ENCODE results near the gene DMPK.
A peak's percentile ranks its signal among the peaks of the same experiment; 100 is the strongest.

The DMPK gene

DNA sequence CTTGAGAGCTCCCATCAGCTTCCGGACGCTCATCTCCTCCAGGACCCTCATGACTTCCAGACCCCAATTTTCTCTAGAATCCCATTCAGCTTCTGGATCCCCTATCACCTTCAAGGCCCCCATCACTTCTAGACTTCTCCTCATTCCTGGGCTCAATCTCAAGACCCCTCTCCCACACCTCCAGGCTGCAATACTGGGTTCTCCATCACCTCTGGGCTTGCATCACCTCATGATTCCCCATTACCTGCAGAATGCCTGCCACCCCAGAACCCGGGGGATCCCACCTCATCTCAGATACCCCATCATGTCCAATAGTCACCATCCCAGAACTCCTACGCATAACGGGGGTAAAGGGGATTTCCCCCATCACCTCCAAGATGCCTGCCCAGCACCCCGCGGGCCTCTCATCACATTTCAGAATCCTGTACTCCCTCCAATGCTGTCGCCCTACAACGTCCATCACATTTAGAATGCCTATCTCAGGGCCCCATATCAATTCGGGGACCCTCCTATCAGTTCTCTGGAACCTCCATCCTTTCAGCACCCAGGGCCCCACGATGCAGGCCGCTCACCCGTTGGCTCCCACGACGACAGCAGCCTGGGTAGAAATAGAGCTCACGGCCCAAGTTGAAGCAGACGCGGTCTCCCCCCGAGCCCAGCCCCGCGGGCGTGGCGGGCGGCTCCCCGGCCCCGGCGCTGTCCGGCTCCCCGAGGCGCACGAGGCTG lies 9.6 kb upstream of the DMPK start:
- H3K27me3 ChIP-seq (ENCODE audit: control insufficient read depth in 1 of 2, insufficient read depth in 1 of 2, low read length in 2 of 2) = no peaks in the 10 kb centered on the region
- H3K4me1 ChIP-seq (ENCODE audit: control insufficient read depth, insufficient read depth, low read depth, low read length) = peaks cover 13% of the 10 kb centered on the region
- no peaks in the 10 kb centered on the region for H3K9me3 ChIP-seq (ENCODE audit: control insufficient read depth, low read length)
- peak overlapping the region; percentile 98 for H4K8ac ChIP-seq (ENCODE audit: low read length)
- WGBS = 9% methylated on average over 31 of the region's 31 CpGs
- peak overlapping the region in 1 of 2 experiments; percentile 79 for H3K14ac ChIP-seq (ENCODE audit: low read length in 2 of 2)
- H2BK15ac ChIP-seq (ENCODE audit: low read depth, poor library complexity, severe bottlenecking) = peak overlapping the region; percentile 83
- H3K18ac ChIP-seq (ENCODE audit: low read depth in 1 of 2, low read length in 2 of 2) = peak overlapping the region; percentile 98 to 99
- peak overlapping the region; percentile 97 for H3K9ac ChIP-seq (ENCODE audit: low read length)
- H3K23ac ChIP-seq (ENCODE audit: low read length in 2 of 2) = peak overlapping the region in 1 of 2 experiments; percentile 96
- peak overlapping the region; percentile 34 to 92 for H3K4ac ChIP-seq (ENCODE audit: low read depth in 1 of 2, low read length in 2 of 2)
- H2BK12ac ChIP-seq (ENCODE audit: low read length in 2 of 2) = no peak overlapping the region
- peak overlapping the region; percentile 96 to 98 for H3K4me3 ChIP-seq (ENCODE audit: insufficient read depth in 1 of 2, low read depth in 1 of 2, low read length in 2 of 2)
- peak overlapping the region; percentile 44 for H2AFZ ChIP-seq (ENCODE audit: low read depth, low read length)
- H2BK120ac ChIP-seq (ENCODE audit: low read depth, low read length) = peak overlapping the region; percentile 97
- peak overlapping the region; percentile 51 for H3K4me2 ChIP-seq (ENCODE audit: low read length, poor library complexity, severe bottlenecking)
- peak overlapping the region; percentile 97 for H4K91ac ChIP-seq (ENCODE audit: low read length)
- peaks cover 12% of the 10 kb centered on the region for H3K79me1 ChIP-seq (replicated peaks; ENCODE audit: low read length, poor library complexity, severe bottlenecking)
- H3K27ac ChIP-seq (ENCODE audit: low read length, poor library complexity, severe bottlenecking) = no peak overlapping the region
- peaks cover 31 to 35% of the 10 kb centered on the region in 2 experiments for H3K36me3 ChIP-seq (ENCODE audit: control insufficient read depth in 1 of 2, insufficient read depth in 2 of 2, low read depth in 1 of 2, low read length in 2 of 2)
- no peak overlapping the region for H2AK5ac ChIP-seq (ENCODE audit: low read length, severe bottlenecking)
- H2BK5ac ChIP-seq (ENCODE audit: low read depth, low read length, poor library complexity, severe bottlenecking) = peak overlapping the region; percentile 89
- no peak for DNase-seq

DNA sequence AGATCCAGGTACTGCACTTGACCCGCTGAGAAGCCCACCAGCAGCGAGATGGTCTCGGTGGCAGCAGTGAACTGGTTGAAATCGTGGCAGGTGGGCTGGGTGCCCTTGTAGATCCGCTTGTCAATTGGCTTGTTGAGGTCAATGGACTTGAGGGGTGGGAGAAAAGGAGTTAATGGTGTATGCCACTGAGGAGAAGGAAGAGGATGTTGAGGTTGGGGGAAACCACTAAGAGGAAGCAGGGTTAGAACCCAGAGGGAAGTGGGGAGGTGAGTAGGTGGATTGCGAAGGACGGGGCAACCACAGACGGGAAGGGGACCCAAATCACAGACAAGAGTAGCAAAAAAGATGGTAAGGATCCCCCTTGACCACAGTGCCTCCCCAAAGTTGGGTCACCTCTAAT lies 8.7 kb upstream of the DMPK start:
- H3K79me1 ChIP-seq (replicated peaks; ENCODE audit: low read length, poor library complexity, severe bottlenecking) = peaks cover 20% of the 10 kb centered on the region
- peaks cover 13% of the 10 kb centered on the region for H3K4me1 ChIP-seq (ENCODE audit: control insufficient read depth, insufficient read depth, low read depth, low read length)
- 96% methylated on average over 8 of the region's 8 CpGs for WGBS
- no peaks in the 10 kb centered on the region for H3K9me3 ChIP-seq (ENCODE audit: control insufficient read depth, low read length)
- no peak overlapping the region for H3K27ac ChIP-seq (ENCODE audit: low read length, poor library complexity, severe bottlenecking)
- H4K91ac ChIP-seq (ENCODE audit: low read length) = no peak overlapping the region
- H3K4me2 ChIP-seq (ENCODE audit: low read length, poor library complexity, severe bottlenecking) = no peak overlapping the region
- no peak overlapping the region for H3K4ac ChIP-seq (ENCODE audit: low read depth in 1 of 2, low read length in 2 of 2)
- H3K23ac ChIP-seq (ENCODE audit: low read length in 2 of 2) = no peak overlapping the region
- H3K9ac ChIP-seq (ENCODE audit: low read length) = no peak overlapping the region
- no peak for DNase-seq
- H2AK5ac ChIP-seq (ENCODE audit: low read length, severe bottlenecking) = no peak overlapping the region
- H3K14ac ChIP-seq (ENCODE audit: low read length in 2 of 2) = no peak overlapping the region
- H4K8ac ChIP-seq (ENCODE audit: low read length) = no peak overlapping the region
- H2BK120ac ChIP-seq (ENCODE audit: low read depth, low read length) = no peak overlapping the region
- peak overlapping the region in 1 of 2 experiments; percentile 98 for H3K4me3 ChIP-seq (ENCODE audit: insufficient read depth in 1 of 2, low read depth in 1 of 2, low read length in 2 of 2)
- H2BK5ac ChIP-seq (ENCODE audit: low read depth, low read length, poor library complexity, severe bottlenecking) = no peak overlapping the region
- no peak overlapping the region for H2BK15ac ChIP-seq (ENCODE audit: low read depth, poor library complexity, severe bottlenecking)
- no peak overlapping the region for H2BK12ac ChIP-seq (ENCODE audit: low read length in 2 of 2)
- no peaks in the 10 kb centered on the region for H3K27me3 ChIP-seq (ENCODE audit: control insufficient read depth in 1 of 2, insufficient read depth in 1 of 2, low read length in 2 of 2)
- H2AFZ ChIP-seq (ENCODE audit: low read depth, low read length) = no peak overlapping the region
- H3K18ac ChIP-seq (ENCODE audit: low read depth in 1 of 2, low read length in 2 of 2) = no peak overlapping the region
- H3K36me3 ChIP-seq (ENCODE audit: control insufficient read depth in 1 of 2, insufficient read depth in 2 of 2, low read depth in 1 of 2, low read length in 2 of 2) = peaks cover 39 to 45% of the 10 kb centered on the region in 2 experiments

DNA sequence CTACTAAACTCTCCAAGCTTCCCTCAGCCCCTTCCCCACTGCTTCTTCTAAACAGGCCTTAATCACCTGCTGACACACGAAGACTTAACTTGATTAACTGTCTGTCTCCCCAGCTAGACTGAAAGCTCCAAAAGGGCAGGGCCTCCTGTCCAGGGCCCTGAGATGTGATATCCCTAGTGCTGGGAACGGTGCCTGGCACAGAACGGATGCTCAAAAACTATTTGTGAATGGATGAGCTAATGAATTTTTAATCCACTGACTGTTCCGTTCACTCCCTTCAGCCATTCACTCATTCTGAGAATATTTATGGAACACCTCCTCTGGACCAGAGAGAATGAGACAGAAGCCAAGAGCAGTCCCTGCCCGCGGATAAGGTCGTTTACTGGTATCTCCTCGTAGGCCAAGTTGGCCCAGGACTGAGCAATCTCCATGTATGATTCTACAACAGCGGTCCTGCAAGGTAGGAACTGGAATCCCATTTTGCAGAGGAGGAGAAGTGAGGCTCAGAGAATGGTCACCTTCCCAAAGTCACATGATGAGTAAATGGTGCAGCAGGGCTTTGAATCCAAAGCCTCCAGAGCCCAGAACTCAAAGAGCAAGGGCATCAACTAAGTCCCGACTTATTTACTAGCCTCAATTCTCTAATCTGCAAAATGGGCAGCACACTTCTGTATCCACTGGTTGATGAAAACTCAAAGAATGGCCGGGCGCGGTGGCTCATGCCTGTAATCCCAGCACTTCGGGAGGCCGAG lies 6.9 kb upstream of the DMPK start:
- Histone ChIP-seq H2AK5ac (ENCODE audit: low read length, severe bottlenecking) (no peak overlapping the region), H3K4me2 (ENCODE audit: low read length, poor library complexity, severe bottlenecking) (no peak overlapping the region), H3K4me1 (ENCODE audit: control insufficient read depth, insufficient read depth, low read depth, low read length) (peaks cover 18% of the 10 kb centered on the region), H4K91ac (ENCODE audit: low read length) (no peak overlapping the region), H3K9me3 (ENCODE audit: control insufficient read depth, low read length) (no peaks in the 10 kb centered on the region), H3K14ac (ENCODE audit: low read length in 2 of 2) (no peak overlapping the region), H3K27ac (ENCODE audit: low read length, poor library complexity, severe bottlenecking) (no peak overlapping the region), H3K4me3 (ENCODE audit: insufficient read depth in 1 of 2, low read depth in 1 of 2, low read length in 2 of 2) (no peak overlapping the region), H3K36me3 (ENCODE audit: control insufficient read depth in 1 of 2, insufficient read depth in 2 of 2, low read depth in 1 of 2, low read length in 2 of 2) (peaks cover 53 to 61% of the 10 kb centered on the region in 2 experiments), H4K8ac (ENCODE audit: low read length) (no peak overlapping the region), H2AFZ (ENCODE audit: low read depth, low read length) (no peak overlapping the region), H3K27me3 (ENCODE audit: control insufficient read depth in 1 of 2, insufficient read depth in 1 of 2, low read length in 2 of 2) (no peaks in the 10 kb centered on the region), H3K18ac (ENCODE audit: low read depth in 1 of 2, low read length in 2 of 2) (no peak overlapping the region), H3K79me1 (replicated peaks; ENCODE audit: low read length, poor library complexity, severe bottlenecking) (peaks cover 32% of the 10 kb centered on the region), H3K4ac (ENCODE audit: low read depth in 1 of 2, low read length in 2 of 2) (no peak overlapping the region), H2BK12ac (ENCODE audit: low read length in 2 of 2) (no peak overlapping the region), H2BK120ac (ENCODE audit: low read depth, low read length) (no peak overlapping the region), H2BK5ac (ENCODE audit: low read depth, low read length, poor library complexity, severe bottlenecking) (no peak overlapping the region), H2BK15ac (ENCODE audit: low read depth, poor library complexity, severe bottlenecking) (no peak overlapping the region), H3K9ac (ENCODE audit: low read length) (no peak overlapping the region), H3K23ac (ENCODE audit: low read length in 2 of 2) (no peak overlapping the region)
- DNase-seq = no peak
- WGBS = 97% methylated on average over 15 of the region's 15 CpGs

DNA sequence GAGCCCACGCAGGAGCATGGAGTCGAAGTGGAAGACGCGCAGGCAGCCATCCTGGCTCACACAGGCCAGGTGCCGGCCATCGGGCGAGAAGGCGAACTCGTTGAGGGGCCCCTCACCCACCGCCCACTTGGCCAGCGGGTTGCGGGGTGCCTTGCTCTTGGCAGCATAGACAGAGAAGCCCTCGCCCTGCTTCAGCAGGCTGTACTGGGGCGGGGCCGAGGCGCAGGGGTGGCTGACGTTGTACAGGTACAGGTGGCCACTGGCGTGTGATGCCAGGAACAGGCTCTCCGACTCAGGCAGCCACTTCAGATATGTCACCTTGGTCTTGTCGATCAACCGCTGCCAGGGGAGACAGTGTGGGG lies 4.2 kb upstream of the DMPK start:
- Histone ChIP-seq H3K9me3 (ENCODE audit: control insufficient read depth, low read length) (no peaks in the 10 kb centered on the region), H3K27ac (ENCODE audit: low read length, poor library complexity, severe bottlenecking) (no peak overlapping the region), H2BK5ac (ENCODE audit: low read depth, low read length, poor library complexity, severe bottlenecking) (no peak overlapping the region), H3K4me3 (ENCODE audit: insufficient read depth in 1 of 2, low read depth in 1 of 2, low read length in 2 of 2) (no peak overlapping the region), H2AK5ac (ENCODE audit: low read length, severe bottlenecking) (no peak overlapping the region), H2BK12ac (ENCODE audit: low read length in 2 of 2) (no peak overlapping the region), H4K8ac (ENCODE audit: low read length) (no peak overlapping the region), H2BK15ac (ENCODE audit: low read depth, poor library complexity, severe bottlenecking) (no peak overlapping the region), H3K4ac (ENCODE audit: low read depth in 1 of 2, low read length in 2 of 2) (no peak overlapping the region), H3K79me1 (replicated peaks; ENCODE audit: low read length, poor library complexity, severe bottlenecking) (peaks cover 36% of the 10 kb centered on the region), H2AFZ (ENCODE audit: low read depth, low read length) (no peak overlapping the region), H3K4me1 (ENCODE audit: control insufficient read depth, insufficient read depth, low read depth, low read length) (peaks cover 37% of the 10 kb centered on the region), H3K14ac (ENCODE audit: low read length in 2 of 2) (no peak overlapping the region), H4K91ac (ENCODE audit: low read length) (no peak overlapping the region), H3K23ac (ENCODE audit: low read length in 2 of 2) (no peak overlapping the region), H3K4me2 (ENCODE audit: low read length, poor library complexity, severe bottlenecking) (no peak overlapping the region), H2BK120ac (ENCODE audit: low read depth, low read length) (no peak overlapping the region), H3K27me3 (ENCODE audit: control insufficient read depth in 1 of 2, insufficient read depth in 1 of 2, low read length in 2 of 2) (no peaks in the 10 kb centered on the region), H3K18ac (ENCODE audit: low read depth in 1 of 2, low read length in 2 of 2) (no peak overlapping the region), H3K36me3 (ENCODE audit: control insufficient read depth in 1 of 2, insufficient read depth in 2 of 2, low read depth in 1 of 2, low read length in 2 of 2) (peaks cover 53 to 67% of the 10 kb centered on the region in 2 experiments), H3K9ac (ENCODE audit: low read length) (no peak overlapping the region)
- WGBS = 97% methylated on average over 21 of the region's 21 CpGs
- DNase-seq = no peak

Data from mesenchymal stem cell (in vitro differentiated cells and primary cell).